ENCODE data around the gene SCYL2.
"Not testable (repeated sequence)": the region's sequence is repeated elsewhere in the genome, so short reads cannot be mapped to it uniquely, and the experiment has no call there.

The SCYL2 gene

DNA sequence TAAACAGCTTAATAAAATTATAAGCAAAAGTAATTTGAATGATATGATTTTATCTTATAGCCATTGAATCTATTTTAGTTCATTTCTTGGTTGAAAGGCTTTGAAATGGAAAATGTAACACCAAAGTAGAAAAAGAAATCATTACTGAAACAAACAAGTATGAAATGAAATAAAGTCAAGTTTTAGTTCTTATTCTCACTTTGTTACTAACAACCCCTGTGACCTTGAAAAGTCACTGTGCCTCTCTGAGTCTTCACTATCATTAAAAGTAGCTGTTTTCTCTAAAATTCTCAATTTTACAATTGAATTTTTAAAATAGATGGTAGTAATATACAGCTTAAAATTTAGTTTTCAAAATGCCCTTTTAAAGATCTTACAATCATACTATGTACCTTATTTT, 57.5 kb downstream of the SCYL2 start:
- no peak for DNase-seq (ENCODE audit: low read depth)

DNA sequence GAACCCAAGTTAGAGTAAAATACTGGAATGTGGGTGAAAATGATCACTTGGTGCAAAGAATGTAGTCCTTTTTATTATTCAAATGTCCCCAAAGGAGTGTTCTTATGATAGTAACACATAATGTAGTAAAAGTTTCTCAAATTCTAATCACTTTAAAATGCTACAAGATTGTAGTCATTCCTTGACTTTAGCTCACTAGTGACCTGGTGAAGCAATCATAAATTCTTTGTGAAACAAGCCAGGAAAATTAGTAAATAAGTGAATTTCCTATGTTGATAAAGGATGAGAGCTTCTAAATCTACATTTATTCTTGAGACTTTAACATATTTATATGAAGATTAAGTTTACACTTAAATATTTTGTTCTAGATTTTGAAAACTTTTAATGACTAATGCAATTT, 59.2 kb downstream of the SCYL2 start:
- DNase-seq (ENCODE audit: low read depth): no peak

DNA sequence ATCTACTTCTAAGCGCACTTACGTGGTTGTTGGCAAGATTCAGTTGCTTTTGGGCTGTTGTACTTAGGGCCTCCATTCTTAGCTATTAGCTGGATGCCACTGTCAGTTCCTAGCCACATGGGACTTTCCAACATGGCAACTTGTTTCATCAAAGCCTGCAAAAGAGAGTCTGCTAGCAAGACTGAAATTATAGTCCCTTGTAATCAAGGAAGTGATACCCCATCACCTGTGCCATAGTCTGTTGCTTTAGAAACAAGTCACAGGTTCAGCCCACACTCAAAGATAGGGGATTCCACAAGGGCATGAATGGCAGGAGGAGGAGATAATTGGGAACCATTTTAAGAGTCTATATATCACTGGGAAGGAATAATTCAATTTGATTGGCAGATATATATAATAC, 62.8 kb downstream of the SCYL2 start:
- DNase-seq (ENCODE audit: low read depth): no peak

GRCh38 chr12:100331871-100332270, 64.9 kb downstream of the SCYL2 start:
- DNase-seq (ENCODE audit: low read depth): no peak

DNA sequence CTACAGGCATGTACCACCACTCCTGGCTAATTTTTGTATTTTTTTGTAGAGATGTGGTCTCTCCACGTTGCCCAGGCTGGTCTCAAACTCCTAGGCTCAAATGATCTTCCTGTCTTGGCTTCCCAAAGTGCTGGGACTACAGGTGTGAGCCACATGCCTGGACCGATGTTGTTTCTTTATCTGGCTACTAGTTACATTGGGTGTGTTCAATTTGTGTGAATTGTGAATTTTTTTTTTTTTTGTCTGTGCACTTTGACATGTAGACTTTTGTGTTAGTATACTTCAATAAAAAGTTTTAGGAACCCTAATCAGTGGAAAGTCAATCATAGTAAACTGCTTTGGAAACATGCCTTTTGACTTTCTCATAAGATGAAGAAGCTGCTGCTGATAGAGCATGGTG, 65.9 kb downstream of the SCYL2 start:
- DNase-seq (ENCODE audit: low read depth): no peak

DNA sequence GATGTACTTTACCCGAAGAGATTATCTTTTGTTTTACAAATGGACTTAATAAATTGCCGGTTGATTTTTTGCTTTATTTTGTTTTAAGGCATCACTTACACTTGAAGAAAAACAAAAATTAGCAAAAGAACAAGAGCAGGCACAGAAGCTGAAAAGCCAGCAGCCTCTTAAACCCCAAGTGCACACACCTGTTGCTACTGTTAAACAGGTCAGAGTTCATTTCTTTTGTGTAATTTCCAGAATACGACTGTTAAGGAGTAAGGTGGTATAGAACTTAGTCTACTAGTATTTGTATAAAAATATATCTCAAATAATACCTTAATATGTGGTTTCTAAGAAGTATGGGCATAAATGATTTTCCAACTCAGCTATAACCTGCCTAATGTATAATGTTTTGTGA, 70.3 kb downstream of the SCYL2 start:
- DNase-seq (ENCODE audit: low read depth): no peak

DNA sequence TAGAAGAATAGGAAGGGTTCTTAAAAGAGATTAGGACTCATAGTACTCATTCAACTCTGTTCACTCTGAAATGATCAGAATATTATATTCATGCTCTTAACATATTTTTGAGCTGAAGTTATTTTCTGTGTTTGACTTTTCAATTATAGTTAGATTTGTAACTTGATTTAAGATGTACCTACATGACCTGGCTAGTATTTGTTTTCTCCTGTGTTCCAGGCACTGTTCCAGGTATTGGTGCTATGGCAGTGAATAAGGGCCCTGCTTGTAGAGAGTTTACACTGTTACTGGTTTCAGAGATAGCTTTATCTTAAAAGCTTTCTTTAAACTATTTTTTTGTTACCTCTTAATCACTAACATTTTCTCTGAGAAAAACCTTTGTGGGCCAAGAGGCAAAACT, 70.8 kb downstream of the SCYL2 start:
- no peak for DNase-seq (ENCODE audit: low read depth)

- no peak for DNase-seq (ENCODE audit: low read depth)
These were observed 72.1 kb downstream of the SCYL2 start for GRCh38 chr12:100339071-100339470.

GRCh38 chr12:100342897-100343296, 75.9 kb downstream of the SCYL2 start:
- not testable (repeated sequence) for DNase-seq (ENCODE audit: low read depth)

DNA sequence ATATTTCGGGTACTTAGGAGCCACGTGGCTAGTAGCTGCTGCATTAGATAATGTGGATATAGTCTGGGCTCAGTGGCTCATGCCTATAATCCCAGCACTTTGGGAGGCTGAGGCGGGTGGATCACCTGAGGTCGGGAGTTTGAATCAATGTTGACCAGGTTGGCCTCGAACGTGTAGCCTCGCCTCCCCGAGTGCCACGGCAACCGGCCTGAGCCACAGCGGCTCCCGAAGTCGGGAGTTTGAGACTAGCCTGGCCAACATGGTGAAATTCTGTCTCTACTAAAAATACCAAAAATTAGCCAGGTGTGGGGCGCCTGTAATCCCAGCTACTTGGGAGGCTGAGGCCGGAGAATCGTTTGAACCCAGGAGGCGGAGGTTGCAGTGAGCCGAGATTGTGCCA, 77.4 kb downstream of the SCYL2 start:
- not testable (repeated sequence) for DNase-seq (ENCODE audit: low read depth)

- no peak for DNase-seq (ENCODE audit: low read depth)
These were observed 78.2 kb downstream of the SCYL2 start for GRCh38 chr12:100345020-100345767.

GRCh38 chr12:100346660-100347059, 79.7 kb downstream of the SCYL2 start:
- no peak for DNase-seq (ENCODE audit: low read depth)

DNA sequence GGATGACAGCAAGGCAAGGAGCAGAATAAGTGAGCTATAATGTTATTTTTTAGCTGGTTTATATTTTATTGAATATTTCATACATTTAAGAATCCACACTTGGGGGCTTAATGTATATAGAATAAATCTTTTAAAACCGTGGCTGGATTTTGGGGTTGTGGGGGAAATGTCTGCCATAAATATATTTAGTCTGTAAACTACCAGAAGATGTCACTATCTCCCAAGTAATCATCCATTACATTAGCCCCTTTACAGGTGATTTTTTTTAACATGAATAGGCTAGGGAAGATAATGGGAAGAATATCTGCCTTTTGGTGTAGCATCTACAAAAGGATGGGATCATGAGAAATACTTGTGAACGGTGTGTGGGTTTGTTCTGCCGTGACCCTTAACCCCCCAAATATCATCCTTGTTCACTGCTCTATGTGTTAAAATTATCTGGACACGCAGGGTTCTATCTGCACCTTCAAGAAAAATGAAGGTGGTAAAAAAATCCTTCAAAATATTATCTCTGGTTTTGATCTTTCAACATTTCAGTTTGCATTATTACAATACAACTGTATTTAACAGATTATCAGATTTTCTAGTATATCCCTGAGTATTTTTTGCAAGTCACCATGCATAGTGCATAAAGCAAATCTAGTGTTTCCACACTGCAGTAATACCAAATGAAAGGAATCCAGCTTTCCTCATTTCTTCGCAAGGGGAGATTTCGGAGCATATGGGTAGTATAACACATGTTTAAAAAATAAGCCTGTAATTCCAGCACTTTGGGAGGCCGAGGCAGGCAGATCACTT, 81.9 kb downstream of the SCYL2 start:
- no peak for DNase-seq (ENCODE audit: low read depth)

- no peak for DNase-seq (ENCODE audit: low read depth)
These were observed 89.8 kb downstream of the SCYL2 start, which contains the start of gene SLC17A8 for GRCh38 chr12:100356644-100357223. TSS of gene SLC17A8 (plus strand) at chr12:100357074. CDS start at chr12:100357392, 318 bp downstream.

DNA sequence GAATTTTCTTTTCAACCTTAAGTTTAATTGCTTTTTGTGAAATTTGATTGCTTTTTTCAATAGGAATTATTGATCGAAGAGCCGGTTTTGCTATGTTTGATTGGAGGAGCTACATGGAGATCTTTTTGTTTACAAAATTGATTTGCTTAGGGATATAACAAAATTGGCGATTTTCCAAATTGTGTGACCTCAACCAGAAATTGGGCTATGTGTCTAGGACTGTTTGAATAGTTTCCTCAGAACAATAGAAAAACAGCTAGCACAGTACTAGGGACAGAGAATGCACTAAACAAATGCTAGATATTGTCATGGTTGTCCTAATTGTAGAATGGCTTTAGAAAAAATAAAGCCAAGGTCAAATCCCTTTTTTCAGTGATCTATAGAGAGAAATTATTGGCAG, 92.3 kb downstream of the SCYL2 start:
- no peak for DNase-seq (ENCODE audit: low read depth)

DNA sequence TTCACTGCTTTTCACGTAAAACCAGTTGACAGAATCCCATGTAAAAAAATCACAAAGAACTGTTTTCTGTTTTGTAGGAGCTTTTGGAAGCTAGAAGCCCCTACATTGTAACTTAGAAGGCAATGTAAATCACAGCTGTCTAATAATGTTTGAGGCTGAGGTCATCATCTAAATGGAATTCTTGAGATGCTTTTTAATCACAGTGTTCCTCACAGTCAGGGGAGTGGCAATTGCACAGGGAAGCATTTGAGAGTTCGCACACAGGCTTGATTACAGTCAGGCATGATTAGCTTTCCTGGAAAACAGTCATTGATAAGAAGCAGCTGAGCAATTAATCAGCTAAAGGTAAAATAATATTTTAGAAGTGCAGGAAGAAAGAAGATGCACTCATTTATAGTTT, 92.8 kb downstream of the SCYL2 start:
- no peak for DNase-seq (ENCODE audit: low read depth)

GRCh38 chr12:100360450-100360849, 93.5 kb downstream of the SCYL2 start:
- DNase-seq (ENCODE audit: low read depth): no peak

DNA sequence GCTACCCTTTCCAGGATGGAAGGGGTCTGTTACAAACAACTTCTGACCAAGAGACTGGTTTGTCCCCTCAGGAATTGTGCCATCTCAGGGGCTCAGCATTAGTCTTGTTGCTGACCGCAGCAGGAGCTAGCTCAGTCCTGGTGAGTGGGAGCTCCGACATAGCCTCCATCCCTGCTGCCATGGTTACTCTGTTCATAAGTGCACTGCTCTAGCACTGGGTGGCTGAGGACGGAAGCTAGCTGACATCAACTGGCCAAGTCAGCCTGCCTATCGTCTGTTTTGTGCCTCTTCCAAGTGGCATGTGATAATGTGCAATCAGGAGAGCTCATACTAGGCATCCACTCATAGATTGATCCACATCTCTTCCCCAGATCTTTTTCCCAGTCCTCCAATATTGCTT, 97.3 kb downstream of the SCYL2 start:
- DNase-seq (ENCODE audit: low read depth): no peak

- DNase-seq (ENCODE audit: low read depth): no peak
These were observed 98.4 kb downstream of the SCYL2 start for GRCh38 chr12:100365411-100365810.

DNA sequence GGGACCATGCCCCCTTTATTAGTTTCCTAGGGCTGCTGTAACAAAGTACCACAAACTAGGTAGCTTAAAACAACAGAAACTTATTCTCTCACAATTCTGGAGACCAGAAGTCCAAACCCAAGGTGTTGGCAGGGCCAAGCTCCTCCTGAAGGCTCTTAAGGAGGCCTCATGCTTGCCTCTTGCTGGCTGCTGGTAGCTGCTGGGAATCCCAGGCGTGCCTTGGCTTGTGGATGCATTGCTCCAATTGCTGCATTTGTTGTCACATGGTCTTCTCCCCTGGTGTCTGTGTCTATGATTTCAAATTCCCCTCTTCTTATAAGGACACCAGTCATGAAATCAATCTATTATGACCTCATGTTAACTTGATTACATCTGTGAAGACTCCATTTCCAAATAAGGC, 101.1 kb downstream of the SCYL2 start:
- DNase-seq (ENCODE audit: low read depth): no peak

- DNase-seq (ENCODE audit: low read depth): no peak
These were observed 104.2 kb downstream of the SCYL2 start for GRCh38 chr12:100371146-100371545.

- no peak for DNase-seq (ENCODE audit: low read depth)
These were observed 106.1 kb downstream of the SCYL2 start for GRCh38 chr12:100372853-100373640.

Data from stimulated activated CD8-positive, alpha-beta memory T cell treated with anti-CD3 and anti-CD28 coated beads, Interleukin-15, amount 100 ng/mL, for 1 hour (primary cell).